ENCODE measurements around the gene GSX2. TPM values are rescaled to one million over a fixed set of nuclear protein-coding genes. Genes with fewer than 3 reads are reported as not detected.
A peak's percentile ranks its signal among the peaks of the same experiment; 100 is the strongest.
"Not testable (repeated sequence)": the region's sequence is repeated elsewhere in the genome, so short reads cannot be mapped to it uniquely, and the experiment has no call there.

GSX2 gene
- total RNA-seq, 1 donor from 2014 or later: not detected

- Histone ChIP-seq H3K27me3 (peaks cover 2% of the 10 kb centered on the region), H3K4me1 (no peaks in the 10 kb centered on the region), H3K4me3 (no peak overlapping the region), H3K36me3 (no peaks in the 10 kb centered on the region), H3K27ac (no peak overlapping the region), H3K9me3 (no peaks in the 10 kb centered on the region)
- ATAC-seq (no peak), DNase-seq (no peak)
- intact Hi-C loops (cut with DNase I): no loop called here
- TF ChIP-seq CTCF (IDR thresholded peaks at IDR 0.05): no peak
Measured at GRCh38 chr4:54127660-54128059, 27.7 kb downstream of the GSX2 start.

DNA sequence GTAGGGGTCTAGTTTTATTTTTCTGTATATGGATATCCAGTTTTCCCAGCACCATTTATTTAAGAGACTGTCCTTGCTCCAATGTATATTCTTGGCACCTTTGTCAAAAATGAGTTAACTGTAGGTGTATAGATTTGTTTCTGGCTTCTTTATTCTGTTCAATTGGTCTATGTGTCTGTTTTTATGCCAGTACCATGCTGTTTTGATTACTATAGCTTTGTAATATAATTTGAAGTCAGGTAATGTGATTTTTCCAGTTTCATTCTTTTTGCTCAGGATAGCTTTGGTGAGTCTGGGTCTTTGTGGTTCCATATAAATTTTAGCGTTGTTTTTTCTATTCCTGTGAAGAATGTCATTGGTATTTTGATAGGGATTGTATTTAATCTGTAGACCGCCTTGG is 28.7 kb downstream of the GSX2 start:
- DNase-seq; H3K9me3 ChIP-seq; H3K27me3 ChIP-seq; H3K36me3 ChIP-seq; intact Hi-C loops (cut with DNase I); H3K27ac ChIP-seq; H3K4me3 ChIP-seq; ATAC-seq; H3K4me1 ChIP-seq: not testable (repeated sequence)

DNA sequence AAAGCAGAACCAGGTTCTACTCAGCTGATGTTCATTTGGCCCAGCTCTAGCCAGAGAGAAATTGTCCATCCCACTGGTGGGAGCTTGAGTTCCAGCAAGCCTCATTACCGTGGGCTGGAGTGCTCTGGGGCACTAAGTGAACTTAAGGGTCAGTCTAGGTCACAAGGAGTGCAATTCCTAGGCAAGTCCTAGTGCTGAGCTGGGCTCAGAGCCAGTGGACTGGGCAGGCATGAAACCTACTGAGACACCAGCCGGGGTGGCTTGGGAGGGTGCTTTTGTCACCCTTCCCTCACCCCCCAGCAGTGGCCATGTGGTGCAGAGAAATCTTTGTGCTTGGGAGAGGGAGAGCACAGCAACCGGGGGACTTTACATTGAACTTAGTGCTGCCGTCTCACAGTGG is 39.4 kb downstream of the GSX2 start:
- intact Hi-C loops (cut with DNase I): no loop called here
- no peak for TF ChIP-seq CTCF (IDR thresholded peaks at IDR 0.05)
- Histone ChIP-seq H3K9me3 (no peaks in the 10 kb centered on the region), H3K4me3 (no peak overlapping the region), H3K4me1 (no peaks in the 10 kb centered on the region), H3K27me3 (no peaks in the 10 kb centered on the region), H3K36me3 (no peaks in the 10 kb centered on the region), H3K27ac (no peak overlapping the region)
- DNase-seq (no peak), ATAC-seq (peak; percentile 13)

DNA sequence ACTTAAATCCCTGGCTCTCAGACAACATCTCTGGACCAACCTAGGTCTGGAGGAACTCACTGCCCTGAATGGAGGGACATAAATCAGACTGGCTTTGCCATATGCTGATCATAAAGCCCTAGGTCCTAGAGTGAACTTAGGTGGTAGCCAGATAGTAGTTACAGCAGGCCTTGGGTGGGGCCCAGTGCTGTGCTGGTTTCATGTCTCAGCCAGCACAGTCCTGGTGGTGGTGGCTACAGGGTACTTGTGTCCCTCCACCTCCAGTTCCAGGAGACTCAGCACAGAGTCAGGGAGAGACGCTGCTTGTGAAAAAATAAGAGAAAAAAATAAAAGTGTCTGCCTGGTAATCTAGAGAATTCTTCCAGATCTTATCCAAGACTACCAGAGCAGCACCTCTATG is 40.3 kb downstream of the GSX2 start:
- no peaks in the 10 kb centered on the region for H3K9me3 ChIP-seq
- no peak overlapping the region for H3K27ac ChIP-seq
- ATAC-seq (no peak), DNase-seq (no peak)
- intact Hi-C loops (cut with DNase I): no loop called here
- no peaks in the 10 kb centered on the region for H3K4me1 ChIP-seq
- no peak for TF ChIP-seq CTCF (IDR thresholded peaks at IDR 0.05)
- H3K4me3 ChIP-seq: no peak overlapping the region
- H3K36me3 ChIP-seq: no peaks in the 10 kb centered on the region
- no peaks in the 10 kb centered on the region for H3K27me3 ChIP-seq

DNA sequence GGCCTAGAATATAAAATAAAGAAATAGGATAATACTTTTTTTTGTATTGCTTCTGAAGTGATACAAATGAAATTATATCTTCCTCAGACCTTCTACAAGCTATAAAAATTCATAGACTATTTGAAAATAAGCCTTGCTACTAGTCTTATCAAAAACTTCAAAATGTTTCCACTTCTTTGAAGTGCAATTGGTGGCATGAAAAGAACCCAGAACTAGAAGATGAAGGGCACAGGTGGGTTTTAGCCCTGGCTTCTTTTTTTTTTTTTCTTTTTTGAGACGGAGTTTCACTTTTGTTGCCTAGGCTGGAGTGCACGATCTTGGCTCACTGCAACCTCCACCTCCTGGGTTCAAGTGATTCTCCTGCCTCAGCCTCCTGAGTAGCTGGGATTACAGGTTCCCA is 44.2 kb downstream of the GSX2 start:
- ATAC-seq (no peak), DNase-seq (no peak)
- H3K4me3 ChIP-seq: no peak overlapping the region
- intact Hi-C loops (cut with DNase I): no loop called here
- H3K9me3 ChIP-seq: no peaks in the 10 kb centered on the region
- no peaks in the 10 kb centered on the region for H3K4me1 ChIP-seq
- H3K27me3 ChIP-seq: no peaks in the 10 kb centered on the region
- no peaks in the 10 kb centered on the region for H3K36me3 ChIP-seq
- no peak overlapping the region for H3K27ac ChIP-seq
- TF ChIP-seq CTCF (IDR thresholded peaks at IDR 0.05): no peak

DNA sequence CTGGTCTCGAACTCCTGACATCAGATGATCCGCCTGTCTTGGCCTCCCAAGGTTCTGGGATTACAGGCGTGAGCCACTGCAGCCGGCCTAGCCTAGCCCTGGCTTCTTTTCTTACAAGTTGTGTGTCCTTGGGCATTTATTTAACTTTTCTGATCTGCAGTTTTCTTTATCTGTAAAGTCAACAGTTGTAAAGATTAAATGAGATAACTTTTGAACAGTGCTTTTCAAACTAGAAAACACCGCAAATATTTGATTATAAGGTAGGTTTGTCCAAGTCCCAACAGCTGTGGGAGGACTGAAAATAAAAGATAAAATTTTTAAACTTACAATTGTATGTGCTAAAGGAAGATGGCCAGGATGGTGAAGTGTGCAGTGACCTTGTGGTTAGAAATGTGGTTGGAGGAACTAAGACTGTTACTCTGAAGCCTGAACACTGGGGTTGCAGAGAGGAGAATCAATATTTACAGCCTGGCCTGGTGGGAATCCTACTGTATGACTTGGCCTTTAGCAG is 44.8 kb downstream of the GSX2 start:
- intact Hi-C loops (cut with DNase I): no loop called here
- no peak for TF ChIP-seq CTCF (IDR thresholded peaks at IDR 0.05)
- Histone ChIP-seq H3K36me3 (no peaks in the 10 kb centered on the region), H3K4me1 (no peaks in the 10 kb centered on the region), H3K4me3 (no peak overlapping the region), H3K9me3 (no peaks in the 10 kb centered on the region), H3K27me3 (no peaks in the 10 kb centered on the region), H3K27ac (no peak overlapping the region)
- ATAC-seq (no peak), DNase-seq (no peak)
